HUES64 (cell line): Measurements from ENCODE around the gene PDGFRB.

Experiments used
- H3K27ac ChIP-seq: 2 replicates; pipeline ENCODE4 v1.7.0; 2013; ENCODE audit warnings: low read depth, low read length, inconsistent platforms
- H3K27me3 ChIP-seq: 2 replicates; pipeline ENCODE4 v1.6.1; 2013; ENCODE audit warnings: mild to moderate bottlenecking, low read length; ENCODE audit not compliant: insufficient read depth
- H3K36me3 ChIP-seq: 2 replicates; pipeline ENCODE4 v1.6.1; 2013; ENCODE audit warnings: mild to moderate bottlenecking, low read length; ENCODE audit not compliant: insufficient read depth
- H3K4me1 ChIP-seq: 2 replicates; pipeline ENCODE4 v1.6.1; 2013; ENCODE audit warnings: mild to moderate bottlenecking, low read length, moderate library complexity; ENCODE audit not compliant: insufficient read depth
- H3K4me3 ChIP-seq: 2 replicates; pipeline ENCODE4 v1.5.1; 2013; ENCODE audit warnings: mild to moderate bottlenecking, low read length, moderate library complexity
- H3K9ac ChIP-seq: 2 replicates; pipeline ENCODE4 v1.6.1; 2013; ENCODE audit warnings: mild to moderate bottlenecking, low read depth, low read length
- H3K9me3 ChIP-seq: 2 replicates; pipeline ENCODE4 v1.6.1; 2013; ENCODE audit warnings: low read depth, low read length; ENCODE audit not compliant: insufficient read depth
- WGBS: fragments of 150-250, 120-280 bp; methylation state at CpG from one replicate; pipeline ENCODE4 v1.1.7; 2013; ENCODE audit warnings: missing lambda C conversion rate; 5-methylcytosine and 5-hydroxymethylcytosine counted together

PDGFRB gene

GRCh38 chr5:150078802-150079689 is 76.6 kb downstream of the PDGFRB start:
- no peak overlapping the region for H3K27ac ChIP-seq
- 92% methylated on average over 7 of the region's 7 CpGs for WGBS
- H3K4me1 ChIP-seq: peaks cover 18% of the 10 kb centered on the region
- no peaks in the 10 kb centered on the region for H3K27me3 ChIP-seq
- no peaks in the 10 kb centered on the region for H3K9me3 ChIP-seq
- H3K9ac ChIP-seq: no peak overlapping the region
- H3K4me3 ChIP-seq: no peak overlapping the region
- no peaks in the 10 kb centered on the region for H3K36me3 ChIP-seq

DNA sequence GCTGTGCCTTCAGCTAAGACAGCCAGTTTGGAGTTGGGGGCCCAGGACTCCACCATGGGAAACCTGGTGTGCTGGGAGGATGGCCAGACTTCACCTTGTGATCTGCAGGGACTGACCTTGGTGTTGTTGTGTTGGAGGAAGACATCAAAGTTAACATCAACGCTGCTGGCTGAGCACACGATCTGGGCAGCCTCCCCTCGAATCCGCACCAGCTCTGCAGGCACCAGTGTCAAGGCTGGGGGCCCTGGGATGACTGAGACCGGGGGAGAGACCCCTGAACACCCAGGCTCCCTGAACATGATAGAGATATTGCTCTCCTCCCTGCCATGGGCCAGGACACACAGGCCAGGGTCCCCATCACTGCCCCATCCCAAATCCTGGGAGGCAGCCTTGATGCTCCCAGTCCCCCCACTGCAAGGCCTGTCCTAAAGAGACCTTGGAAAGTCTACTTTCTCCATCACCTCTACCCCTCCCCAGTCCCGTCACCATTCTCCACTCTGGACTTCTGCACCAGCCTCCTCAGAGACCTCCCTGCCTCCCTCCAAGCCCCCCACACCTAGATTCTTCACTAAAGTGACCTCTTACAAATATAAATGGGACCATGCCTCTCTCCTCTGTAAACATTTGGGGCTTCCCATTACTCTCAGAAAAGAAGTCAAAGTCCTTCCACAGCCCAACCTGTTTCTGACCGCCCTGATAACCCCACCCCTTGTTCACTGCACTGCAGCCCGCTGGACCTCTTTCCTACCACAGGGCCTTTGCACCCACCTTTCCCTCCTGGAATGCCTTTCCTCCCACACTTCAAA is 77.4 kb downstream of the PDGFRB start:
- Histone ChIP-seq H3K4me3 (no peak overlapping the region), H3K9ac (no peak overlapping the region), H3K4me1 (peaks cover 16% of the 10 kb centered on the region), H3K27me3 (no peaks in the 10 kb centered on the region), H3K36me3 (no peaks in the 10 kb centered on the region), H3K27ac (no peak overlapping the region), H3K9me3 (no peaks in the 10 kb centered on the region)
- WGBS: 93% methylated on average over 8 of the region's 8 CpGs

DNA sequence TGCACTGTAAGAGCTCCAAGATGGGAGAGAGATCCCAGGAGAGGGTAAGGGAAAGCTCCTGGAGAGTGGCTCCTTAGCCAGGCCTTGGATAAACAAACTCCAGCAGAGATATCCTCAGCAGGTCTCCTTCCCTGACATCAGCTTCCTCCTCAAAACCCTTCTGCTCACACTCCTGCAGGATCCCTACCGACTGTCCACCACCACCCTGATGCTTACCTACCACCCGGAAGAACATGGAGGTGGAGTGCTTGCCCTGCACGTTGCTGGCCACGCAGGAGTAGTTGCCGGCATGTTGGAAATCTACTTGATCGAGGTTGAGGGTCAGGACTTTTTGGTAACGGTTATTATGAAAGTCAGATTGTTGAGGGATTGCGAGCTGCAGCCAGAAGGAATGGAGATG is 78.6 kb downstream of the PDGFRB start:
- Histone ChIP-seq H3K27ac (no peak overlapping the region), H3K4me3 (no peak overlapping the region), H3K4me1 (peaks cover 7% of the 10 kb centered on the region), H3K9me3 (no peaks in the 10 kb centered on the region), H3K36me3 (no peaks in the 10 kb centered on the region), H3K9ac (no peak overlapping the region), H3K27me3 (no peaks in the 10 kb centered on the region)
- WGBS: 90% methylated on average over 8 of the region's 8 CpGs

DNA sequence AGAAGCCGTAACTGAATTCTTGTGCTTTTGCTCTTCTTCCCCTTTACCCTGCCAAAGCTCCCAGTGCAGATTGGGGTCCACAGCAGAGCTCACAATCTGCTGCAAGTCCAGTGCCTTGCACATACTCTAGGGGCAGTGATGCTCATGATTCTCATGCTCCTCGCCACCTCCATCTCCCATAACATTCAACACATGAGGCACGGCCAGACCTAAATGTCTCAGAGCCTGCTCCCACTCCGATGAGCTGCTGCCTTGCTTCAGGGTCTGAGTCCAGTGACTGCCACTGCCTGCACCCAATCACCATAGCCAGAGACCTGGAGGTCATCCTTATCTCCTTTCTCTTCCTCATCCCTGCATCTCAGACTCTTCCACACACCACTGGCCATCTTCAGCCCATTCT is 79.8 kb downstream of the PDGFRB start:
- 91% methylated on average over 4 of the region's 4 CpGs for WGBS

GRCh38 chr5:150075233-150075632 is 80.4 kb downstream of the PDGFRB start:
- Histone ChIP-seq H3K9me3 (no peaks in the 10 kb centered on the region), H3K4me3 (no peak overlapping the region), H3K36me3 (no peaks in the 10 kb centered on the region), H3K9ac (no peak overlapping the region), H3K27ac (no peak overlapping the region), H3K4me1 (no peaks in the 10 kb centered on the region), H3K27me3 (no peaks in the 10 kb centered on the region)
- 93% methylated on average over 4 of the region's 4 CpGs for WGBS

More for the DNA sequence above, 79.8 kb downstream of the PDGFRB start:
- Histone ChIP-seq H3K27me3 (no peaks in the 10 kb centered on the region), H3K36me3 (no peaks in the 10 kb centered on the region), H3K27ac (no peak overlapping the region), H3K9me3 (no peaks in the 10 kb centered on the region), H3K9ac (no peak overlapping the region), H3K4me3 (no peak overlapping the region), H3K4me1 (no peaks in the 10 kb centered on the region)

- 93% methylated on average over 3 of the region's 3 CpGs for WGBS
- H3K9ac ChIP-seq: no peak overlapping the region
- H3K4me1 ChIP-seq: no peaks in the 10 kb centered on the region
- H3K27me3 ChIP-seq: no peaks in the 10 kb centered on the region
- H3K36me3 ChIP-seq: no peaks in the 10 kb centered on the region
- no peak overlapping the region for H3K27ac ChIP-seq
- no peaks in the 10 kb centered on the region for H3K9me3 ChIP-seq
- H3K4me3 ChIP-seq: no peak overlapping the region
These were observed 82.0 kb downstream of the PDGFRB start for GRCh38 chr5:150073677-150074076.

- no peaks in the 10 kb centered on the region for H3K27me3 ChIP-seq
- no peaks in the 10 kb centered on the region for H3K9me3 ChIP-seq
- no peak overlapping the region for H3K9ac ChIP-seq
- no peaks in the 10 kb centered on the region for H3K36me3 ChIP-seq
- WGBS: 94% methylated on average over 5 of the region's 5 CpGs
- H3K4me1 ChIP-seq: no peaks in the 10 kb centered on the region
- no peak overlapping the region for H3K27ac ChIP-seq
- H3K4me3 ChIP-seq: no peak overlapping the region
These were observed 82.5 kb downstream of the PDGFRB start for GRCh38 chr5:150073086-150073625.

DNA sequence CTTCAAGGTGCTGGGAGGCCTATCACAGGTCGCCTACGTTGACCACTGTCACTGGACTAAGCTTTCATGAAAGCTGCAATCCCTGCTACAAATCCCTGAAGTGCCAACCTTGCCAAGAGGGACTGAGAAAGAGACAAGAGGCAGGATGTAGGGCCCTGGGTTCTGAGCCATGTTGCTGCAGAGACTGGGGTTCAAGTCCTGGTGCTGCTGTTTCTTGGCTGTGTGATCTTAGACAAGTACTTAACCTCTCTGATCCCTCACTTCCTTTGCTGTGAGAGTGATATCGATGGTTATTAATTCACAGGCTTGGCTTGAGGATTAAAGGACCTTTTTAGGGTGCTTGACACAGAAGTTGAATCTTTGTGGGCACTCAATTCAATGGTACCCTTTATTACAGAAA is 84.8 kb downstream of the PDGFRB start:
- no peak overlapping the region for H3K4me3 ChIP-seq
- no peaks in the 10 kb centered on the region for H3K36me3 ChIP-seq
- WGBS: 86% methylated on average over 3 of the region's 3 CpGs
- no peaks in the 10 kb centered on the region for H3K27me3 ChIP-seq
- H3K9me3 ChIP-seq: no peaks in the 10 kb centered on the region
- no peaks in the 10 kb centered on the region for H3K4me1 ChIP-seq
- H3K27ac ChIP-seq: no peak overlapping the region
- no peak overlapping the region for H3K9ac ChIP-seq

DNA sequence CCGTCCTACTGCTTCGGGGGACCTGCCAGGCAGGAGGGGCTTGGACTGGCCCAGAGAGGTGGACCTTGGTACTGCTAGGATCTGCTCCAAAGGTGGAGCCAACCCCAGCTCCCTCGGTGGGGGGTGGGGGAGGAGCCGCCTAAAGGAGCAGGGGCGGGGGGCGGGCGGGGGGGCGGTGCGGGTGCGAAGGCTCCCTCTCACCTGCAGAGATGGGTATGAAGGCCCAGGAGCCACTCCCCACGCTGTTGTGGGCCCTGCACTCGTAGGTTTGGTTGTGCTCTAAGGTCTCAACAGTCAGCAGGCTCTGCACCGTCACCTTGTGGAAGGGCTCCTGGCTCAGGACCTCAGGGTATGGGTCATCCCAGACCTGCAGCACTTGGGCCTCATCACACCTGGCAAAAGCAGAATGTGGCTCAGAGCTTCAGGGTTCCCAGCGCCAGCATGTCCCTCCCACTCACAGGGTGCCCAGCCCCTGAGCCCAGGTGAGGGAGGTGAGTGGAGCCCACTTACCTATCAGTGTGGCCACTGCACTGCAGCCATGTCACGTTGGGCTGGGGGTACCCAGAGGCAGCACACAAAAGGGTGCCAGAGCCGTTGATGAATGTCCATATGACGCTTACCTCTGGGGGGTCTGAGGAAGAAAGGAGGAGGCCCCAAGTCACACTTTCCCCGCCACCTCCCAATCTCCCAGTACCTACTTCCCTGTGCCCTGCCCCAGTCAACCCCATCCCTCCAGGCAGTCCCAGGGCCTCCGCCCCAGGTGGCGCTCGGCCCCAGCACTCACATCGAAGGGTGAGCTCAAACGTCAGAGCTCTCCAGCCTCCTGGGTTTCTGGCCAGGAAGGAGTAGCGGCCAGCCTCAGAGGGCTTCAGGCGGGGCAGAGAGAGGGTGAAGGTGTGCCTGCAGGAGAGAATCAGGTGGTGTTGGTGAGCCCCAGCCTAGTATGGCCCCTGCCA is 85.7 kb downstream of the PDGFRB start:
- no peak overlapping the region for H3K27ac ChIP-seq
- WGBS: 77% methylated on average over 23 of the region's 25 CpGs

GRCh38 chr5:150068961-150069645 is 86.5 kb downstream of the PDGFRB start:
- no peaks in the 10 kb centered on the region for H3K36me3 ChIP-seq
- no peak overlapping the region for H3K27ac ChIP-seq
- H3K9ac ChIP-seq: no peak overlapping the region
- WGBS: 92% methylated on average over 12 of the region's 12 CpGs
- H3K27me3 ChIP-seq: no peaks in the 10 kb centered on the region
- no peaks in the 10 kb centered on the region for H3K9me3 ChIP-seq
- H3K4me3 ChIP-seq: no peak overlapping the region
- H3K4me1 ChIP-seq: no peaks in the 10 kb centered on the region; the same call in 1 of the 2 replicates

More for the DNA sequence above, 85.7 kb downstream of the PDGFRB start:
- no peaks in the 10 kb centered on the region for H3K9me3 ChIP-seq
- H3K9ac ChIP-seq: no peak overlapping the region
- H3K27me3 ChIP-seq: no peaks in the 10 kb centered on the region
- H3K4me1 ChIP-seq: no peaks in the 10 kb centered on the region; the same call in 1 of the 2 replicates
- H3K4me3 ChIP-seq: no peak overlapping the region
- H3K36me3 ChIP-seq: no peaks in the 10 kb centered on the region
